ENCODE measurements around the gene HPN.

GRCh38 chr19:35011091-35011689, 30.3 kb upstream of the HPN start:
- TF ChIP-seq WT1 (tag by site-specific recombination; IDR thresholded peaks at IDR 0.05) (no peak), ZNF140 (tag by site-specific recombination; IDR thresholded peaks at IDR 0.05) (no peak), CTCF (tag by site-specific recombination; IDR thresholded peaks at IDR 0.05) (no peak), ZBTB7A (tag by site-specific recombination; IDR thresholded peaks at IDR 0.05; ENCODE audit: low read depth) (no peak), SP2 (tag by site-specific recombination; IDR thresholded peaks at IDR 0.05) (no peak), ZNF398 (tag by site-specific recombination; IDR thresholded peaks at IDR 0.05) (no peak), ZNF112 (tag by site-specific recombination; IDR thresholded peaks at IDR 0.05) (no peak), PRDM4 (tag by site-specific recombination; IDR thresholded peaks at IDR 0.05) (no peak), ZNF221 (tag by site-specific recombination; IDR thresholded peaks at IDR 0.05; ENCODE audit: borderline replicate concordance) (no peak), REST (tag by site-specific recombination; IDR thresholded peaks at IDR 0.05) (no peak), KLF16 (tag by site-specific recombination; IDR thresholded peaks at IDR 0.05) (no peak), ZNF362 (tag by site-specific recombination; IDR thresholded peaks at IDR 0.05) (no peak), ZSCAN18 (tag by site-specific recombination; IDR thresholded peaks at IDR 0.05) (no peak)
